OCI-LY1 (cell line): Measurements from ENCODE around the gene TMEM127.

Experiments
- EZH2 ChIP-seq: fragments of 200-600 bp; sonication (generic), shearing (Covaris generic); IDR thresholded peaks from 2 replicates; pipeline ENCODE4 v1.8.0; 2017; ENCODE audit warnings: borderline replicate concordance, mixed run types, mild to moderate bottlenecking, antibody characterized with exemption, low read length, moderate library complexity, mixed read lengths
- TF ChIP-seq, protein P1 (sequence below): fragments of 200-600 bp; sonication (generic), shearing (Covaris generic); IDR thresholded peaks from 2 replicates; pipeline ENCODE4 v1.5.1; 2017; ENCODE audit warnings: mild to moderate bottlenecking, antibody characterized with exemption, low read length, moderate library complexity, mixed read lengths

GRCh38 chr2:96261328-96262003 lies 4.3 kb downstream of the TMEM127 start:
- TF ChIP-seq, protein P1, sequence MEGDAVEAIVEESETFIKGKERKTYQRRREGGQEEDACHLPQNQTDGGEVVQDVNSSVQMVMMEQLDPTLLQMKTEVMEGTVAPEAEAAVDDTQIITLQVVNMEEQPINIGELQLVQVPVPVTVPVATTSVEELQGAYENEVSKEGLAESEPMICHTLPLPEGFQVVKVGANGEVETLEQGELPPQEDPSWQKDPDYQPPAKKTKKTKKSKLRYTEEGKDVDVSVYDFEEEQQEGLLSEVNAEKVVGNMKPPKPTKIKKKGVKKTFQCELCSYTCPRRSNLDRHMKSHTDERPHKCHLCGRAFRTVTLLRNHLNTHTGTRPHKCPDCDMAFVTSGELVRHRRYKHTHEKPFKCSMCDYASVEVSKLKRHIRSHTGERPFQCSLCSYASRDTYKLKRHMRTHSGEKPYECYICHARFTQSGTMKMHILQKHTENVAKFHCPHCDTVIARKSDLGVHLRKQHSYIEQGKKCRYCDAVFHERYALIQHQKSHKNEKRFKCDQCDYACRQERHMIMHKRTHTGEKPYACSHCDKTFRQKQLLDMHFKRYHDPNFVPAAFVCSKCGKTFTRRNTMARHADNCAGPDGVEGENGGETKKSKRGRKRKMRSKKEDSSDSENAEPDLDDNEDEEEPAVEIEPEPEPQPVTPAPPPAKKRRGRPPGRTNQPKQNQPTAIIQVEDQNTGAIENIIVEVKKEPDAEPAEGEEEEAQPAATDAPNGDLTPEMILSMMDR: no peak
- no peak for TF ChIP-seq EZH2
